Tibial artery (tissue), 4 donors: ENCODE measurements around the gene OSER1.

Experiments
- DNase-seq, 2 donors: peaks; one replicate each; pipeline ENCODE4 v3.0.0-alpha.2; 2019
- H3K27ac ChIP-seq, 2 donors: fragments of 200-600 bp; sonication (generic) in 1 of 2; 1 replicate in 1 of 2; 2 replicates in 1 of 2; pipeline ENCODE4 v1.5.1; 2018 to 2019; ENCODE audit warnings: mild to moderate bottlenecking in 1 of 2
- H3K27me3 ChIP-seq, 2 donors: fragments of 200-600 bp; sonication (generic) in 1 of 2; one replicate each; pipeline versions ENCODE4 v1.5.1 to v1.6.0; 2016 to 2019
- H3K36me3 ChIP-seq, 3 donors: fragments of 200-600 bp; sonication (generic) in 2 of 3; one replicate each; pipeline ENCODE4 v1.5.1; 2016 to 2019; ENCODE audit warnings: mild to moderate bottlenecking in 2 of 3
- H3K4me1 ChIP-seq, 4 donors: fragments of 200-600 bp; sonication (generic) in 2 of 4; 1 replicate in 3 of 4; 2 replicates in 1 of 4; pipeline ENCODE4 v1.5.1; 2016 to 2019
- H3K4me3 ChIP-seq, 2 donors: fragments of 200-600 bp; sonication (generic) in 1 of 2; 1 replicate in 1 of 2; 2 replicates in 1 of 2; pipeline ENCODE4 v1.5.1; 2018 to 2019; ENCODE audit warnings: mild to moderate bottlenecking in 2 of 2
- H3K9me3 ChIP-seq, 3 donors: fragments of 200-600 bp; sonication (generic) in 1 of 3; one replicate each; pipeline ENCODE4 v1.5.1; 2016 to 2019
- CTCF ChIP-seq, 2 experiments: fragments of 200-600 bp in 1 of 2; fragments of 450-650 bp in 1 of 2; IDR thresholded peaks; one replicate each; pipeline ENCODE4 v1.5.1; 2017 to 2019; ENCODE audit warnings: antibody characterized with exemption in 2 of 2, mild to moderate bottlenecking in 1 of 2, moderate library complexity in 1 of 2
- intact Hi-C: fragments of 100-400 bp; cut with DNase I; formaldehyde crosslinking; loops from one replicate; pipeline ENCODE4 v1.15.0; 2023; ENCODE audit warnings: low total_unique reads

The OSER1 gene

GRCh38 chr20:44181611-44182010, 29.0 kb downstream of the OSER1 start:
- TF ChIP-seq CTCF (IDR thresholded peaks at IDR 0.05), result no peak
- Histone ChIP-seq H3K9me3 (no peaks in the 10 kb centered on the region), H3K27ac (peak overlapping the region; percentile 93 to 95), H3K4me1 (peaks cover 0 to 74% (median 38%) of the 10 kb centered on the region in 4 donors), H3K4me3 (peak overlapping the region; percentile 73 to 88), H3K27me3 (no peaks in the 10 kb centered on the region), H3K36me3 (no peaks in the 10 kb centered on the region)
- intact Hi-C loops, result loop anchor here (5.0 to 10.0 kb wide), 2 partner anchors 44 to 1163 kb away; partner anchors contain the start of gene SDC4
- no peak for DNase-seq

GRCh38 chr20:44180814-44181213, 29.8 kb downstream of the OSER1 start:
- TF ChIP-seq CTCF (IDR thresholded peaks at IDR 0.05), result no peak
- peak overlapping the region; percentile 93 to 95 for H3K27ac ChIP-seq
- peaks cover 0 to 82% (median 42%) of the 10 kb centered on the region in 4 donors for H3K4me1 ChIP-seq
- H3K36me3 ChIP-seq, result no peaks in the 10 kb centered on the region
- peak overlapping the region; percentile 73 to 88 for H3K4me3 ChIP-seq
- H3K9me3 ChIP-seq, result no peaks in the 10 kb centered on the region
- no peaks in the 10 kb centered on the region for H3K27me3 ChIP-seq
- peak; percentile 68 to 92 for DNase-seq
- intact Hi-C loops, result loop anchor here (5.0 to 10.0 kb wide), 2 partner anchors 44 to 1164 kb away; partner anchors contain the start of gene SDC4

GRCh38 chr20:44176833-44177534, 33.6 kb downstream of the OSER1 start:
- intact Hi-C loops, result no loop called here
- peaks cover 8 to 9% (median 9%) of the 10 kb centered on the region in 3 donors for H3K36me3 ChIP-seq
- H3K4me1 ChIP-seq, result peaks cover 0 to 100% (median 54%) of the 10 kb centered on the region in 4 donors
- peak in 1 of 2 donors; percentile 81 for DNase-seq
- no peaks in the 10 kb centered on the region for H3K27me3 ChIP-seq
- H3K4me3 ChIP-seq, result peak overlapping the region; percentile 15 to 35
- H3K27ac ChIP-seq, result peak overlapping the region; percentile 93 to 95
- no peaks in the 10 kb centered on the region for H3K9me3 ChIP-seq
- no peak for TF ChIP-seq CTCF (IDR thresholded peaks at IDR 0.05)

- peak overlapping the region; percentile 93 to 95 for H3K27ac ChIP-seq
- no peaks in the 10 kb centered on the region for H3K27me3 ChIP-seq
- H3K36me3 ChIP-seq, result peaks cover 8 to 9% (median 9%) of the 10 kb centered on the region in 3 donors
- H3K9me3 ChIP-seq, result no peaks in the 10 kb centered on the region
- TF ChIP-seq CTCF (IDR thresholded peaks at IDR 0.05), result no peak
- peaks cover 0 to 100% (median 66%) of the 10 kb centered on the region in 4 donors for H3K4me1 ChIP-seq
- DNase-seq, result no peak
- intact Hi-C loops, result no loop called here
- peak overlapping the region in 1 of 2 donors; percentile 12 for H3K4me3 ChIP-seq
Observed at GRCh38 chr20:44174996-44175765, 35.4 kb downstream of the OSER1 start.

GRCh38 chr20:44173846-44174245, 36.7 kb downstream of the OSER1 start:
- DNase-seq, result no peak
- Histone ChIP-seq H3K4me3 (no peak overlapping the region), H3K27me3 (no peaks in the 10 kb centered on the region), H3K27ac (peak overlapping the region; percentile 70 to 95), H3K36me3 (peaks cover 8 to 9% (median 9%) of the 10 kb centered on the region in 3 donors), H3K9me3 (no peaks in the 10 kb centered on the region), H3K4me1 (peaks cover 0 to 100% (median 58%) of the 10 kb centered on the region in 4 donors)
- intact Hi-C loops, result no loop called here
- no peak for TF ChIP-seq CTCF (IDR thresholded peaks at IDR 0.05)
